CD4-positive, alpha-beta memory T cell (primary cell): ENCODE results near the gene OAF. TPM values are rescaled to one million over a fixed set of nuclear protein-coding genes. Genes with fewer than 3 reads are reported as not detected.
A peak's percentile ranks its signal among the peaks of the same experiment; 100 is the strongest.

Experiments used
- CTCF ChIA-PET: fragments of 350-600 bp; sonication (Branson Sonifier 250); formaldehyde crosslinking; loops from one replicate; lab custom pipeline; 2021; ENCODE audit warnings: inconsistent platforms; ENCODE audit not compliant: partially characterized antibody; lab: Charles Lee
- POLR2A ChIA-PET: fragments of 350-600 bp; sonication (Branson Sonifier 250); formaldehyde crosslinking; loops from one replicate; lab custom pipeline; 2021; ENCODE audit not compliant: partially characterized antibody; lab: Charles Lee
- DNase-seq, 5 donors: peaks; one replicate each; pipeline versions ENCODE4 v3.0.0 to v3.0.0-alpha.2; 2020 to 2022; ENCODE audit warnings: mixed read lengths in 1 of 5
- H3K27ac ChIP-seq: one replicate; pipeline ENCODE4 v1.7.0; 2013; ENCODE audit warnings: low read depth, low read length
- H3K27me3 ChIP-seq: 2 replicates; pipeline ENCODE4 v1.7.0; 2013; ENCODE audit warnings: mild to moderate bottlenecking, low read length, moderate library complexity; ENCODE audit not compliant: insufficient read depth
- H3K36me3 ChIP-seq: 2 replicates; pipeline ENCODE4 v1.7.0; 2013; ENCODE audit warnings: mild to moderate bottlenecking, low read length, moderate library complexity; ENCODE audit not compliant: insufficient read depth
- H3K4me1 ChIP-seq: 2 replicates; pipeline ENCODE4 v1.7.0; 2013; ENCODE audit warnings: mild to moderate bottlenecking, low read length, moderate library complexity; ENCODE audit not compliant: insufficient read depth
- H3K4me3 ChIP-seq, 2 donors: one replicate each; pipeline ENCODE4 v1.7.0; 2013; ENCODE audit warnings: low read length in 2 of 2, mild to moderate bottlenecking in 1 of 2
- H3K9me3 ChIP-seq, 2 donors: one replicate each; pipeline ENCODE4 v1.7.0; 2013; ENCODE audit warnings: low read length in 2 of 2, control low read depth in 1 of 2; ENCODE audit not compliant: control insufficient read depth in 1 of 2
- H3K27ac Mint-ChIP-seq, 7 donors: one replicate each; pipeline ENCODE4 v1.8.0; 2020 to 2021; ENCODE audit warnings: mixed read lengths in 7 of 7, mild to moderate bottlenecking in 6 of 7, inconsistent platforms in 3 of 7, moderate library complexity in 3 of 7
- H3K27me3 Mint-ChIP-seq, 2 donors: one replicate each; pipeline ENCODE4 v1.8.0; 2020 to 2021; ENCODE audit warnings: mixed read lengths in 2 of 2
- H3K36me3 Mint-ChIP-seq, 2 donors: one replicate each; pipeline ENCODE4 v1.8.0; 2020 to 2021; ENCODE audit warnings: mixed read lengths in 2 of 2, inconsistent platforms in 1 of 2, mild to moderate bottlenecking in 1 of 2
- H3K4me1 Mint-ChIP-seq, 4 donors: one replicate each; pipeline ENCODE4 v1.8.0; 2020 to 2021; ENCODE audit warnings: mixed read lengths in 4 of 4, mild to moderate bottlenecking in 1 of 4
- H3K4me3 Mint-ChIP-seq, 8 donors: one replicate each; pipeline ENCODE4 v1.8.0; 2020 to 2021; ENCODE audit warnings: mixed read lengths in 8 of 8, mild to moderate bottlenecking in 7 of 8, moderate library complexity in 6 of 8, inconsistent platforms in 3 of 8
- H3K9me3 Mint-ChIP-seq, 8 donors: one replicate each; pipeline ENCODE4 v1.8.0; 2020 to 2021; ENCODE audit warnings: mixed read lengths in 8 of 8, mild to moderate bottlenecking in 5 of 8, inconsistent platforms in 3 of 8, moderate library complexity in 1 of 8
- intact Hi-C: fragments of 100-400 bp; cut with micrococcal nuclease; formaldehyde crosslinking; loops from one replicate; pipeline ENCODE4 v1.15.1; 2023
- polyA plus RNA-seq, 2 donors: library from polyadenylated mRNA; unstranded; fragments of 300-500 nt; fragmentation: Illumina TruSeq; gene quantifications; one replicate each; pipeline ENCODE4 v1.2.3, GENCODE V29; 2021
- total RNA-seq, 2 experiments: library from RNA; stranded (reverse); gene quantifications; one replicate each; pipeline ENCODE4 v1.2.3, GENCODE V29; 2021

Gene OAF
- total and polyA plus RNA-seq, 4 experiments from 2014 or later: 1.3 to 2.6 (median 1.7) TPM

DNA sequence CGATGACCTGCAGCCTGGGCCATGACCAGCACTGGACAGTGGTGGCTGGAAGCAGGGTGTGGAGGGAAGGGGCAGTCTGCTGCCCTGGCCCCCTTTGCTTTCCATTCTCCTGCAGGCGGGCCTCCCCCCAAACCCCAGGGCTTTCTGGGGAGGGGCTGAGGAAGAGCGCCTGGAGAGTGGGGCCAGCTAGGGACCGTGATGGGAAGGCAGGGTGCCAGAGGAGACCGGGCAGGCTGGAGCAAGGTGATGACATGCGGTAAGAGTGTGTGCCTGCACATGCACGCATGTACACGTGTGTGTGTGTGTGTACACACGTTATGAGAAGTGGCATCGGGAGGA is 7.8 kb downstream of the OAF start:
- CTCF ChIA-PET: no interaction called here
- H3K27ac Mint-ChIP-seq: no peak overlapping the region

GRCh38 chr11:120219232-120219937 is 8.6 kb downstream of the OAF start:
- CTCF ChIA-PET: no interaction called here
- H3K36me3 Mint-ChIP-seq: no peaks in the 10 kb centered on the region
- no peak for DNase-seq
- H3K27me3 Mint-ChIP-seq: peaks cover 2 to 12% of the 10 kb centered on the region in 2 donors
- peaks cover 0 to 3% (median 0%) of the 10 kb centered on the region in 4 donors for H3K4me1 Mint-ChIP-seq
- no peaks in the 10 kb centered on the region for H3K27me3 ChIP-seq
- intact Hi-C loops: no loop called here
- no peaks in the 10 kb centered on the region for H3K9me3 ChIP-seq
- no peak overlapping the region for H3K27ac ChIP-seq
- no peak overlapping the region for H3K4me3 ChIP-seq
- no peaks in the 10 kb centered on the region for H3K4me1 ChIP-seq
- no peaks in the 10 kb centered on the region for H3K36me3 ChIP-seq
- POLR2A ChIA-PET: no interaction called here
- H3K9me3 Mint-ChIP-seq: peaks cover 0 to 2% (median 0%) of the 10 kb centered on the region in 8 donors
- no peak overlapping the region for H3K4me3 Mint-ChIP-seq
- H3K27ac Mint-ChIP-seq: no peak overlapping the region

More for the DNA sequence above, 7.8 kb downstream of the OAF start:
- H3K4me1 Mint-ChIP-seq: peaks cover 0 to 3% (median 0%) of the 10 kb centered on the region in 4 donors
- Histone ChIP-seq H3K4me3 (no peak overlapping the region), H3K36me3 (no peaks in the 10 kb centered on the region), H3K27ac (no peak overlapping the region), H3K4me1 (no peaks in the 10 kb centered on the region), H3K27me3 (no peaks in the 10 kb centered on the region), H3K9me3 (no peaks in the 10 kb centered on the region)
- H3K36me3 Mint-ChIP-seq: no peaks in the 10 kb centered on the region
- DNase-seq: no peak
- POLR2A ChIA-PET: no interaction called here
- intact Hi-C loops: no loop called here
- H3K9me3 Mint-ChIP-seq: peaks cover 0 to under 1% (median 0%) of the 10 kb centered on the region in 8 donors
- no peak overlapping the region for H3K4me3 Mint-ChIP-seq
- H3K27me3 Mint-ChIP-seq: peaks cover 2 to 10% of the 10 kb centered on the region in 2 donors

DNA sequence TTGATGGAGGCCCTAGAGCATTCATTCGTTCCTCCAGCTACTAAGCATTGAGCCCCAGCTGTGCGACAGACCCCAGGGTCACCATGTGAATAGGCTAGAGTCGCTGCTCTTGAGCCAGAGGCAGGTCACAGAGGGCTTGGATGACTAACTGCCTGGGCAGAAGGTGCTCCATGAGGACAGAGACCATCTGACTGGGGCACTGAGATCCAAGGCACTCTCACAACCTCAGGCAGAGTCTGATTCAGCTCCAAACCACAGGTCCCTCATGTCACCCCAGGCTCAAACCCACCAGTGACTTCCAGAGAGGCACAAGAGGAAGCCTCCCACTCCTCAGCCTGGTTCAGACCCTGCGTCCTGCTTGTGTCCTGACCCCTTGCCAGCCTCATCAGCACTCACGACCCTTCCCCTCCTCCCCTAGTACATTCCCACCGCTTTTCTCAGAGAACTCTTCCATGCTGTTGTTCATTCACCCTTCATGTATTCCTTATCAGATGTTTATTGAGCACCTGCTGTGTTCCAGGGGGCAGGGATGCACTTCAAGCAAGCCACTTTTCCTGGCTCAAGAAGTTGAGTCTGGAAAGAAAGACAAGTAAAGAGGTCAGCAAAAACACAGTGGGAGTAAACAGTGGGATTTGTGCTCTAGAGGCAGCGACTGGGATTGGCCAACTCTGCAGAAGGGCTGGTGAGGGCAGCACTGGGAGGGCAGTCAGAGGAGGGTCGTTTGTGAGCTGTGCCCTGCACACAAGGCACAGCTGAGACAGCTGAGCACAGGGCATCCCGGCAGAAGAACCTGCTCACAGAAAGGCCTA is 9.3 kb downstream of the OAF start:
- Histone ChIP-seq H3K4me3 (no peak overlapping the region), H3K27me3 (no peaks in the 10 kb centered on the region), H3K4me1 (no peaks in the 10 kb centered on the region), H3K9me3 (no peaks in the 10 kb centered on the region), H3K27ac (no peak overlapping the region), H3K36me3 (no peaks in the 10 kb centered on the region)
- Mint-ChIP-seq H3K4me3 (no peak overlapping the region), H3K27ac (no peak overlapping the region), H3K9me3 (peaks cover 0 to 2% (median 0%) of the 10 kb centered on the region in 8 donors), H3K36me3 (no peaks in the 10 kb centered on the region), H3K4me1 (peaks cover 0 to 3% (median under 1%) of the 10 kb centered on the region in 4 donors), H3K27me3 (peaks cover 2 to 15% of the 10 kb centered on the region in 2 donors)
- intact Hi-C loops: no loop called here
- ChIA-PET CTCF (no interaction called here), POLR2A (no interaction called here)
- no peak for DNase-seq

DNA sequence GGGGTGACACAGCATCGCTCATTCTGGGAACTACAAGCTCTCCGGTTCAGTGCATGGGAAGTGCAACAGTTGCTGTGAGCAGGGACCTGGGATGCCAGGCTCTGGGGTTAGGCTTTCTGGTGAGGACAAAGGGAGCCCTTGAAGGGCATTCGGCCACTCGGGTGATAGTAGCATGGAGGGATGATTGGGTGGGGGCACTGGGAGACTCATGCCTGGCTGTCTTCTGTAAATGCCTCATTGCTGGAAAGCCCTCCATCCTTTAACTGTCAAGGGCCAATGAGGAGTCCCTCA is 9.9 kb downstream of the OAF start:
- Histone ChIP-seq H3K36me3 (no peaks in the 10 kb centered on the region), H3K9me3 (no peaks in the 10 kb centered on the region), H3K27ac (no peak overlapping the region), H3K4me3 (no peak overlapping the region), H3K27me3 (no peaks in the 10 kb centered on the region), H3K4me1 (no peaks in the 10 kb centered on the region)
- Mint-ChIP-seq H3K27me3 (peaks cover 2 to 16% of the 10 kb centered on the region in 2 donors), H3K4me3 (no peak overlapping the region), H3K9me3 (peaks cover 0 to 2% (median 0%) of the 10 kb centered on the region in 8 donors), H3K4me1 (peaks cover 0 to 3% (median under 1%) of the 10 kb centered on the region in 4 donors), H3K36me3 (no peaks in the 10 kb centered on the region), H3K27ac (peak overlapping the region in 1 of 7 donors; percentile 41)
- ChIA-PET POLR2A (no interaction called here), CTCF (no interaction called here)
- no peak for DNase-seq
- intact Hi-C loops: no loop called here

DNA sequence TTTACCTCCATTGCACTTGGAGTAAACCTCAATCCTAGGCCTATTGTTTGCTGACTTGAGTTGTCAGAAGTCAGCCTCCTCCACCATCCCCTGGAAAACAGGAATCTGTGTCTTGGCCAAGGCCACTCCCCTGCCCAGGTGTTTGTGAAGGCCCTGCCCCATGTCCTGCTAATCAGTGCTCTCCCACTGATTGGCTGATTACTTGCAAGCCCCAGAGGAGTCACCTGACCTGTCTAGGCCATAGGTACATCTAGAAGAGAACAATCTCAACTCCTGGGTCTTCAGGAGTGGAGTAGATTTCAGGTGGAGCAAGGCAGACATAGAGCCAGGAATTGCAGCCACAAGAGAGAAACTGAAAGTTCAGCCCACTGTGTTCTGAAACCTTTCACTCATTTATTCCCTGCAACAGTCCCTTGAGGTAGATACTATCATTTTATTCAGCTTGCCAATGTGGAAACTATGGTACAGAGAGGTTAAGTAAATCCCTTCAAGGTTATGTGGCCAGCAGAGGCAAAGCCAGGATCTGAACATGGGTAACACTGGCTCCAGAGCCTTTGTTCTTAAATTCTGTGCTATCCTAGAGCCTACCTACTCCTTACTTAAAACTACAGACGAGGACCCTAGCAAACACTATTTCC is 10.4 kb downstream of the OAF start:
- no peaks in the 10 kb centered on the region for H3K36me3 Mint-ChIP-seq
- H3K4me1 Mint-ChIP-seq: peaks cover 0 to 3% (median under 1%) of the 10 kb centered on the region in 4 donors
- Histone ChIP-seq H3K27me3 (no peaks in the 10 kb centered on the region), H3K4me1 (no peaks in the 10 kb centered on the region), H3K27ac (no peak overlapping the region), H3K36me3 (no peaks in the 10 kb centered on the region), H3K4me3 (no peak overlapping the region), H3K9me3 (no peaks in the 10 kb centered on the region)
- intact Hi-C loops: no loop called here
- peak overlapping the region in 1 of 7 donors; percentile 13 for H3K27ac Mint-ChIP-seq
- CTCF ChIA-PET: no interaction called here
- peaks cover 0 to 3% (median 0%) of the 10 kb centered on the region in 8 donors for H3K9me3 Mint-ChIP-seq
- DNase-seq: no peak
- H3K27me3 Mint-ChIP-seq: peaks cover 2 to 20% of the 10 kb centered on the region in 2 donors
- POLR2A ChIA-PET: no interaction called here
- H3K4me3 Mint-ChIP-seq: no peak overlapping the region

DNA sequence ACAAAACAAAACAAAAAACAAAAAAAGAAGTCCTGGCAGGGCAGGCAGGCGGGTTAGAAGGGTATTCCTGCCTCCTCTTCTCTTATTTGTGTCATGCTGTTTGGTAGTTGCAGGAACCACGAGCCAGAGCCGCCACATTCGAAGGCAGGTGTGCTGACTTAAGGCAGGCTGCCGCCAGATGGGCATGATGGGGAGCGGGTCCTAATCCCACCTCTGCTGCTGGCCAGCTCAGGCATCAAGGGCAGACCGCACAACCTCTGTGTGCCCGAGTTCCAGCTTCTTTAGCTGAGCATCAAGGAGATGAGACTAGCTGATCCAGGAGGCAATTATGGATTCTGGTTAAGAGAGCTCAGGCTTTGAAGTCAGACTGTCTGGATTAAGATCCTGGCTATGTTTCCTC is 12.1 kb downstream of the OAF start:
- no peak overlapping the region for H3K27ac Mint-ChIP-seq
- no peak for DNase-seq
- ChIA-PET POLR2A (no interaction called here), CTCF (no interaction called here)
- H3K36me3 ChIP-seq: no peaks in the 10 kb centered on the region
- H3K4me1 ChIP-seq: no peaks in the 10 kb centered on the region
- peaks cover 0 to 2% (median 0%) of the 10 kb centered on the region in 4 donors for H3K4me1 Mint-ChIP-seq
- peaks cover 0 to 3% (median 0%) of the 10 kb centered on the region in 8 donors for H3K9me3 Mint-ChIP-seq
- no peak overlapping the region for H3K4me3 ChIP-seq
- no peaks in the 10 kb centered on the region for H3K27me3 ChIP-seq
- intact Hi-C loops: no loop called here
- no peak overlapping the region for H3K4me3 Mint-ChIP-seq
- H3K9me3 ChIP-seq: no peaks in the 10 kb centered on the region
- H3K27me3 Mint-ChIP-seq: peaks cover 2 to 21% of the 10 kb centered on the region in 2 donors
- H3K27ac ChIP-seq: no peak overlapping the region
- H3K36me3 Mint-ChIP-seq: no peaks in the 10 kb centered on the region

DNA sequence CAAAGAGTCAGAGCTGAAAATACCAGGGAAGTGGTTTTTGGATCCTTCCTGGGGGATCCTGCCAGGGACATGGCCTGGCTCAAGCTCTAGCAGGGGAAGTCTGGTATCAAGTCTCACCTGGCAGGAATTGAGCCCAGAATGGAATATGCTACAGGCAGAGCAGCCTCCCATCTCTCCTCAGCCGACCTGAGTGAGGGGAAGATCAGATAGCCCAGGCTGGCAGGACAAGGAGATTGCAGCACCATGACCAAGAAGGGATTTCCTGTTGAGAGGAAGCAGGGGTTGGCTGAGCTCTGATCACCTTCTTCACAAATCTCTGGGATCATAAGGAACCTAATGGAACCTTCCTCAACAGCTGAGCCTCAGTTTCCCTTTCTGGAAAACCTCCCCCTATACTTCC is 13.0 kb downstream of the OAF start:
- H3K27ac ChIP-seq: no peak overlapping the region
- no peak overlapping the region for H3K4me3 ChIP-seq
- H3K27me3 ChIP-seq: no peaks in the 10 kb centered on the region
- H3K4me3 Mint-ChIP-seq: no peak overlapping the region
- H3K27me3 Mint-ChIP-seq: peaks cover under 1 to 21% of the 10 kb centered on the region in 2 donors
- H3K36me3 Mint-ChIP-seq: no peaks in the 10 kb centered on the region
- ChIA-PET POLR2A (no interaction called here), CTCF (no interaction called here)
- H3K27ac Mint-ChIP-seq: peak overlapping the region in 1 of 7 donors; percentile 43
- no peaks in the 10 kb centered on the region for H3K36me3 ChIP-seq
- DNase-seq: no peak
- H3K4me1 Mint-ChIP-seq: peaks cover 0 to 2% (median 0%) of the 10 kb centered on the region in 4 donors
- intact Hi-C loops: no loop called here
- H3K9me3 ChIP-seq: no peaks in the 10 kb centered on the region
- peaks cover 0 to 3% (median 0%) of the 10 kb centered on the region in 8 donors for H3K9me3 Mint-ChIP-seq
- no peaks in the 10 kb centered on the region for H3K4me1 ChIP-seq
